ENCODE measurements around the gene BMF.
"Not testable (repeated sequence)": the region's sequence is repeated elsewhere in the genome, so short reads cannot be mapped to it uniquely, and the experiment has no call there.

The BMF gene

GRCh38 chr15:40087991-40088928 is 20.4 kb downstream of the BMF start:
- DNase-seq (ENCODE audit: low read depth) = no peak

- no peak for DNase-seq (ENCODE audit: low read depth)
Measured at GRCh38 chr15:40087068-40087810, 21.4 kb downstream of the BMF start.

GRCh38 chr15:40085266-40085665 is 23.4 kb downstream of the BMF start:
- DNase-seq (ENCODE audit: low read depth) = no peak

GRCh38 chr15:40084650-40085049 is 24.0 kb downstream of the BMF start:
- no peak for DNase-seq (ENCODE audit: low read depth)

GRCh38 chr15:40082195-40082883 is 26.3 kb downstream of the BMF start:
- DNase-seq (ENCODE audit: low read depth) = no peak

- no peak for DNase-seq (ENCODE audit: low read depth)
Measured at GRCh38 chr15:40081691-40082194, 26.9 kb downstream of the BMF start.

- DNase-seq (ENCODE audit: low read depth) = no peak
Measured at GRCh38 chr15:40080847-40081246, 27.8 kb downstream of the BMF start.

GRCh38 chr15:40080104-40080503 is 28.6 kb downstream of the BMF start:
- DNase-seq (ENCODE audit: low read depth) = no peak

GRCh38 chr15:40079456-40079855 is 29.2 kb downstream of the BMF start:
- DNase-seq (ENCODE audit: low read depth) = no peak

GRCh38 chr15:40075298-40076044 is 33.2 kb downstream of the BMF start:
- DNase-seq (ENCODE audit: low read depth) = no peak

- not testable (repeated sequence) for DNase-seq (ENCODE audit: low read depth)
Measured at GRCh38 chr15:40074656-40075055, 34.0 kb downstream of the BMF start.

GRCh38 chr15:40073716-40074490 is 34.8 kb downstream of the BMF start:
- DNase-seq (ENCODE audit: low read depth) = not testable (repeated sequence)

GRCh38 chr15:40072216-40072990 is 36.3 kb downstream of the BMF start:
- no peak for DNase-seq (ENCODE audit: low read depth)

GRCh38 chr15:40070608-40071218 is 38.0 kb downstream of the BMF start:
- DNase-seq (ENCODE audit: low read depth) = no peak

- no peak for DNase-seq (ENCODE audit: low read depth)
Measured at GRCh38 chr15:40070166-40070557, 38.5 kb downstream of the BMF start.

- DNase-seq (ENCODE audit: low read depth) = no peak
Measured at GRCh38 chr15:40069178-40070165, 39.2 kb downstream of the BMF start.

GRCh38 chr15:40067921-40068624 is 40.6 kb downstream of the BMF start:
- no peak for DNase-seq (ENCODE audit: low read depth)

- no peak for DNase-seq (ENCODE audit: low read depth)
Measured at GRCh38 chr15:40066589-40066988, 42.1 kb downstream of the BMF start.
